Measurements from ENCODE around the gene TMED7.
"Not testable (repeated sequence)": the region's sequence is repeated elsewhere in the genome, so short reads cannot be mapped to it uniquely, and the experiment has no call there.

Gene TMED7

GRCh38 chr5:115625579-115626444, at the start of gene TMED7:
Gene TMED7, minus strand, starts transcription at chr5:115626036. Its CDS starts 244 bp downstream, at chr5:115625792.
- peak; percentile 100 for DNase-seq

GRCh38 chr5:115674782-115675181, 48.9 kb upstream of the TMED7 start:
- DNase-seq = not testable (repeated sequence)

- DNase-seq = no peak
These were observed 47.8 kb upstream of the TMED7 start for GRCh38 chr5:115673596-115673995.

GRCh38 chr5:115671939-115672338, 46.1 kb upstream of the TMED7 start:
- no peak for DNase-seq

GRCh38 chr5:115666023-115666422, 40.2 kb upstream of the TMED7 start:
- no peak for DNase-seq

GRCh38 chr5:115661563-115661962, 35.7 kb upstream of the TMED7 start:
- DNase-seq = no peak

GRCh38 chr5:115661101-115661500, 35.3 kb upstream of the TMED7 start:
- no peak for DNase-seq

- DNase-seq = no peak
These were observed 32.0 kb upstream of the TMED7 start for GRCh38 chr5:115657881-115658233.

- no peak for DNase-seq
These were observed 31.5 kb upstream of the TMED7 start for GRCh38 chr5:115657125-115657880.

GRCh38 chr5:115656404-115656803, 30.6 kb upstream of the TMED7 start:
- no peak for DNase-seq

- no peak for DNase-seq
These were observed 30.2 kb upstream of the TMED7 start for GRCh38 chr5:115655994-115656393.

- no peak for DNase-seq
These were observed 23.7 kb upstream of the TMED7 start for GRCh38 chr5:115649541-115649940.

GRCh38 chr5:115648056-115648455, 22.2 kb upstream of the TMED7 start:
- DNase-seq = no peak

- not testable (repeated sequence) for DNase-seq
These were observed 19.6 kb upstream of the TMED7 start for GRCh38 chr5:115645386-115645785.

GRCh38 chr5:115644046-115644445, 18.2 kb upstream of the TMED7 start:
- no peak for DNase-seq

- DNase-seq = no peak
These were observed 16.1 kb upstream of the TMED7 start for GRCh38 chr5:115641948-115642347.

GRCh38 chr5:115640274-115640673, 14.4 kb upstream of the TMED7 start:
- DNase-seq = no peak

GRCh38 chr5:115639377-115639776, 13.5 kb upstream of the TMED7 start:
- no peak for DNase-seq

GRCh38 chr5:115637507-115637906, 11.7 kb upstream of the TMED7 start:
- DNase-seq = no peak

GRCh38 chr5:115636008-115636407, 10.2 kb upstream of the TMED7 start:
- DNase-seq = no peak

GRCh38 chr5:115634343-115635132, 8.7 kb upstream of the TMED7 start:
- DNase-seq = peak; percentile 91

- DNase-seq = no peak
These were observed 4.1 kb upstream of the TMED7 start for GRCh38 chr5:115629903-115630302.

- DNase-seq = no peak
These were observed 1.5 kb upstream of the TMED7 start for GRCh38 chr5:115627295-115627865.
